Activated CD4-positive, alpha-beta memory T cell treated with anti-CD3 and anti-CD28 coated beads, Interleukin-2, amount 10 ng/mL, durations not matched to agents 7 days and 5 days (primary cell): ENCODE measurements around the gene IFIT2. TPM values are rescaled to one million over a fixed set of nuclear protein-coding genes. Genes with fewer than 3 reads are reported as not detected.

Experiments used
- CTCF ChIA-PET: fragments of 350-600 bp; sonication (Branson Sonifier 250); formaldehyde crosslinking; loops from one replicate; lab custom pipeline; 2021; ENCODE audit warnings: antibody characterized with exemption, inconsistent platforms; lab: Charles Lee
- POLR2A ChIA-PET: fragments of 350-600 bp; sonication (Branson Sonifier 250); formaldehyde crosslinking; loops from one replicate; lab custom pipeline; 2021; ENCODE audit warnings: antibody characterized with exemption; lab: Charles Lee
- DNase-seq: peaks from one replicate; pipeline ENCODE4 v3.0.0-alpha.2; 2020
- H3K27ac Mint-ChIP-seq: one replicate; pipeline ENCODE4 v1.8.0; 2021; ENCODE audit warnings: mild to moderate bottlenecking, mixed read lengths
- H3K27me3 Mint-ChIP-seq: one replicate; pipeline ENCODE4 v1.8.0; 2021; ENCODE audit warnings: mixed read lengths
- H3K36me3 Mint-ChIP-seq: one replicate; pipeline ENCODE4 v1.8.0; 2021; ENCODE audit warnings: low read depth, mixed read lengths
- H3K4me1 Mint-ChIP-seq: one replicate; pipeline ENCODE4 v1.8.0; 2021; ENCODE audit warnings: mixed read lengths
- H3K4me3 Mint-ChIP-seq: one replicate; pipeline ENCODE4 v1.8.0; 2021; ENCODE audit warnings: mild to moderate bottlenecking, mixed read lengths
- H3K9me3 Mint-ChIP-seq: one replicate; pipeline ENCODE4 v1.8.0; 2021; ENCODE audit warnings: mixed read lengths
- total RNA-seq, 2 experiments: library from RNA; stranded (reverse); gene quantifications; one replicate each; pipeline ENCODE4 v1.2.3, GENCODE V29; 2021

Gene IFIT2
- total RNA-seq, 2 experiments from 2014 or later: 14.6 to 14.8 TPM

GRCh38 chr10:89304026-89304425 is 2.2 kb downstream of the IFIT2 start:
- no peak for DNase-seq
- Mint-ChIP-seq H3K4me1 (peaks cover 32% of the 10 kb centered on the region), H3K36me3 (peaks cover 29% of the 10 kb centered on the region), H3K9me3 (peaks cover 3% of the 10 kb centered on the region), H3K27me3 (peaks cover 22% of the 10 kb centered on the region), H3K27ac (no peak overlapping the region), H3K4me3 (no peak overlapping the region)
- CTCF ChIA-PET: interaction anchor here (1.8 kb wide), 1 partner anchor 87 kb away, joined by 3 read pairs; no protein-coding TSS in a partner anchor
- POLR2A ChIA-PET: interaction anchor here (1.4 to 3.1 kb wide), 2 partner anchors 13 to 24 kb away, joined by 3 to 12 read pairs; partner anchors contain the start of gene IFIT3

- POLR2A ChIA-PET: interaction anchor here (1.4 kb wide), 1 partner anchor 12 kb away, joined by 3 read pairs; no protein-coding TSS in a partner anchor
- no peaks in the 10 kb centered on the region for H3K9me3 Mint-ChIP-seq
- peaks cover 20% of the 10 kb centered on the region for H3K27me3 Mint-ChIP-seq
- H3K4me3 Mint-ChIP-seq: no peak overlapping the region
- H3K4me1 Mint-ChIP-seq: peaks cover 32% of the 10 kb centered on the region
- DNase-seq: no peak
- CTCF ChIA-PET: interaction anchor here (1.8 kb wide), 1 partner anchor 87 kb away, joined by 3 read pairs; no protein-coding TSS in a partner anchor
- H3K27ac Mint-ChIP-seq: no peak overlapping the region
- H3K36me3 Mint-ChIP-seq: peaks cover 32% of the 10 kb centered on the region
These were observed 2.6 kb downstream of the IFIT2 start for GRCh38 chr10:89304446-89304845.

GRCh38 chr10:89304925-89305324 is 3.1 kb downstream of the IFIT2 start:
- ChIA-PET POLR2A (interaction anchor here (1.4 kb wide), 1 partner anchor 12 kb away, joined by 3 read pairs; no protein-coding TSS in a partner anchor), CTCF (interaction anchor here (1.8 kb wide), 1 partner anchor 87 kb away, joined by 3 read pairs; no protein-coding TSS in a partner anchor)
- DNase-seq: no peak
- Mint-ChIP-seq H3K9me3 (no peaks in the 10 kb centered on the region), H3K36me3 (peaks cover 35% of the 10 kb centered on the region), H3K27me3 (peaks cover 15% of the 10 kb centered on the region), H3K27ac (no peak overlapping the region), H3K4me1 (peaks cover 32% of the 10 kb centered on the region), H3K4me3 (no peak overlapping the region)

- Mint-ChIP-seq H3K9me3 (no peaks in the 10 kb centered on the region), H3K36me3 (peaks cover 37% of the 10 kb centered on the region), H3K4me3 (no peak overlapping the region), H3K27me3 (peaks cover 13% of the 10 kb centered on the region), H3K27ac (no peak overlapping the region), H3K4me1 (peaks cover 31% of the 10 kb centered on the region)
- no peak for DNase-seq
- CTCF ChIA-PET: no interaction called here
- POLR2A ChIA-PET: interaction anchor here (1.0 kb wide), 1 partner anchor 26 kb away, joined by 3 read pairs; no protein-coding TSS in a partner anchor
These were observed 4.1 kb downstream of the IFIT2 start for GRCh38 chr10:89305766-89306433.

- POLR2A ChIA-PET: interaction anchor here (1.0 kb wide), 1 partner anchor 26 kb away, joined by 3 read pairs; no protein-coding TSS in a partner anchor
- H3K36me3 Mint-ChIP-seq: peaks cover 37% of the 10 kb centered on the region
- no peak for DNase-seq
- no peak overlapping the region for H3K4me3 Mint-ChIP-seq
- H3K4me1 Mint-ChIP-seq: peaks cover 23% of the 10 kb centered on the region
- CTCF ChIA-PET: no interaction called here
- no peaks in the 10 kb centered on the region for H3K9me3 Mint-ChIP-seq
- H3K27me3 Mint-ChIP-seq: peaks cover 9% of the 10 kb centered on the region
- H3K27ac Mint-ChIP-seq: no peak overlapping the region
These were observed 4.8 kb downstream of the IFIT2 start for GRCh38 chr10:89306434-89307268.

- CTCF ChIA-PET: no interaction called here
- no peak for DNase-seq
- peaks cover 11% of the 10 kb centered on the region for H3K27me3 Mint-ChIP-seq
- no peaks in the 10 kb centered on the region for H3K9me3 Mint-ChIP-seq
- H3K27ac Mint-ChIP-seq: no peak overlapping the region
- POLR2A ChIA-PET: no interaction called here
- no peak overlapping the region for H3K4me3 Mint-ChIP-seq
- peaks cover 19% of the 10 kb centered on the region for H3K4me1 Mint-ChIP-seq
- peaks cover 37% of the 10 kb centered on the region for H3K36me3 Mint-ChIP-seq
These were observed 5.4 kb downstream of the IFIT2 start for GRCh38 chr10:89307269-89307577.

GRCh38 chr10:89308266-89308665 is 6.4 kb downstream of the IFIT2 start:
- Mint-ChIP-seq H3K4me3 (no peak overlapping the region), H3K36me3 (peaks cover 35% of the 10 kb centered on the region), H3K27ac (no peak overlapping the region), H3K9me3 (no peaks in the 10 kb centered on the region), H3K4me1 (peaks cover 9% of the 10 kb centered on the region), H3K27me3 (peaks cover 13% of the 10 kb centered on the region)
- ChIA-PET CTCF (no interaction called here), POLR2A (no interaction called here)
- no peak for DNase-seq

GRCh38 chr10:89308736-89309135 is 6.9 kb downstream of the IFIT2 start:
- Mint-ChIP-seq H3K27me3 (peaks cover 14% of the 10 kb centered on the region), H3K4me3 (no peak overlapping the region), H3K4me1 (peaks cover 5% of the 10 kb centered on the region), H3K36me3 (peaks cover 35% of the 10 kb centered on the region), H3K9me3 (no peaks in the 10 kb centered on the region), H3K27ac (no peak overlapping the region)
- POLR2A ChIA-PET: no interaction called here
- CTCF ChIA-PET: no interaction called here
- DNase-seq: no peak

GRCh38 chr10:89309156-89310055 is 7.6 kb downstream of the IFIT2 start:
- Mint-ChIP-seq H3K4me3 (no peak overlapping the region), H3K27ac (no peak overlapping the region), H3K36me3 (peaks cover 35% of the 10 kb centered on the region), H3K9me3 (no peaks in the 10 kb centered on the region), H3K27me3 (peaks cover 9% of the 10 kb centered on the region), H3K4me1 (no peaks in the 10 kb centered on the region)
- no peak for DNase-seq
- ChIA-PET POLR2A (no interaction called here), CTCF (no interaction called here)

- no peaks in the 10 kb centered on the region for H3K9me3 Mint-ChIP-seq
- H3K27ac Mint-ChIP-seq: no peak overlapping the region
- H3K4me3 Mint-ChIP-seq: no peak overlapping the region
- POLR2A ChIA-PET: interaction anchor here (1.5 kb wide), 1 partner anchor 8 kb away, joined by 6 read pairs; the partner anchor contains the start of gene IFIT2
- CTCF ChIA-PET: interaction anchor here (1.6 kb wide), 1 partner anchor 8 kb away, joined by 5 read pairs; the partner anchor contains the start of gene IFIT2
- no peak for DNase-seq
- H3K27me3 Mint-ChIP-seq: peaks cover 12% of the 10 kb centered on the region
- H3K4me1 Mint-ChIP-seq: no peaks in the 10 kb centered on the region
- H3K36me3 Mint-ChIP-seq: peaks cover 33% of the 10 kb centered on the region
These were observed 8.4 kb downstream of the IFIT2 start for GRCh38 chr10:89310056-89310893.

- Mint-ChIP-seq H3K27me3 (peaks cover 21% of the 10 kb centered on the region), H3K9me3 (peaks cover 2% of the 10 kb centered on the region), H3K27ac (no peak overlapping the region), H3K4me1 (no peaks in the 10 kb centered on the region), H3K4me3 (no peak overlapping the region), H3K36me3 (peaks cover 19% of the 10 kb centered on the region)
- POLR2A ChIA-PET: no interaction called here
- CTCF ChIA-PET: no interaction called here
- no peak for DNase-seq
These were observed 11.1 kb downstream of the IFIT2 start for GRCh38 chr10:89312973-89313372.

GRCh38 chr10:89314676-89315075 is 12.8 kb downstream of the IFIT2 start:
- Mint-ChIP-seq H3K4me1 (no peaks in the 10 kb centered on the region), H3K36me3 (peaks cover 9% of the 10 kb centered on the region), H3K4me3 (no peak overlapping the region), H3K27ac (no peak overlapping the region), H3K9me3 (peaks cover 2% of the 10 kb centered on the region), H3K27me3 (peaks cover 38% of the 10 kb centered on the region)
- ChIA-PET POLR2A (no interaction called here), CTCF (no interaction called here)
- no peak for DNase-seq
